Measurements from ENCODE around the gene TPCN2. TPM values are rescaled to one million over a fixed set of nuclear protein-coding genes. Genes with fewer than 3 reads are reported as not detected.

Gene TPCN2
- total and polyA plus RNA-seq, 2 of the 8 experiments (the other 6 are each of a cell fraction or from before 2014, with no cell fraction given) = 9.7 to 18.6 TPM

DNA sequence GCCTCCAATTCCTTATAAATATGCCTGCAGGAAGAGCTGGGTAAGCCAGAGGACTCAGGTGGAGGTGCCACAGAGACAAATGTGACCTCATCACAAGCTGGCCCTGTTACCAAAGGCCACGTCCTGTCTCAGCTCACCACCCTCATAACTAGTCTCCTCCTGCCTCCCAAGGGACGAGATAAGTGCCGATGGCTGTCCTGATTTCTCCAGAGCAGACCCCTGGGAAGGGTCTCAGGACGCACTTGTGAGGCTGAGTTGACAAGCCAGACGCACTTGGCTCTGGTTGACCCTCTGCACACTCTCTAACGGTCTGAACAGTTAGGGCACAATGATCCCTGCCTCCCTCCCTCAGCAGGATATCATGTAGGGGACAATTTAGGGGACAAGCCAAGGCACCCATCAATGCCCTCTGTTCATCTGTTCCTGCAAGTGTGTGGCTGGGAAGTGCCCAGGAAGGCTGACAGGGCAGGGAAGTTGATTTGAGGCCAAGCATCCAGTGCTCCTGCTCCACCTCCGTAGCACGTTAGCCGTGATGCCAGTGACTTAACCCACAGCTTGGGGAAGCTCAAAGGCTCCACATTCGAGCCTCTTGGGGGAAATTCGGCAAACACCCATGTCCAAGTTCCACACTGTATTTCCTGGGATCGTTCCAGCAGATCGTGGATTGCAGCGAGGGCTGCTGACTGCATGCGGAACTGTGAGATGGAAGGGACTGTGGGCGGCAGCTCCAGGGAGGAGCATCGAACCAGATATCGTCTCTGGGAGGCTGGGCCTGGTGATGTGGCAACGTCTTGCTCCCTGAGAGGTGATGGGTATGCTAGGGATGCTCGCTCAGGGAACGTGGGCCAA, 109.8 kb downstream of the TPCN2 start (continued):
- TF ChIP-seq, protein P1, sequence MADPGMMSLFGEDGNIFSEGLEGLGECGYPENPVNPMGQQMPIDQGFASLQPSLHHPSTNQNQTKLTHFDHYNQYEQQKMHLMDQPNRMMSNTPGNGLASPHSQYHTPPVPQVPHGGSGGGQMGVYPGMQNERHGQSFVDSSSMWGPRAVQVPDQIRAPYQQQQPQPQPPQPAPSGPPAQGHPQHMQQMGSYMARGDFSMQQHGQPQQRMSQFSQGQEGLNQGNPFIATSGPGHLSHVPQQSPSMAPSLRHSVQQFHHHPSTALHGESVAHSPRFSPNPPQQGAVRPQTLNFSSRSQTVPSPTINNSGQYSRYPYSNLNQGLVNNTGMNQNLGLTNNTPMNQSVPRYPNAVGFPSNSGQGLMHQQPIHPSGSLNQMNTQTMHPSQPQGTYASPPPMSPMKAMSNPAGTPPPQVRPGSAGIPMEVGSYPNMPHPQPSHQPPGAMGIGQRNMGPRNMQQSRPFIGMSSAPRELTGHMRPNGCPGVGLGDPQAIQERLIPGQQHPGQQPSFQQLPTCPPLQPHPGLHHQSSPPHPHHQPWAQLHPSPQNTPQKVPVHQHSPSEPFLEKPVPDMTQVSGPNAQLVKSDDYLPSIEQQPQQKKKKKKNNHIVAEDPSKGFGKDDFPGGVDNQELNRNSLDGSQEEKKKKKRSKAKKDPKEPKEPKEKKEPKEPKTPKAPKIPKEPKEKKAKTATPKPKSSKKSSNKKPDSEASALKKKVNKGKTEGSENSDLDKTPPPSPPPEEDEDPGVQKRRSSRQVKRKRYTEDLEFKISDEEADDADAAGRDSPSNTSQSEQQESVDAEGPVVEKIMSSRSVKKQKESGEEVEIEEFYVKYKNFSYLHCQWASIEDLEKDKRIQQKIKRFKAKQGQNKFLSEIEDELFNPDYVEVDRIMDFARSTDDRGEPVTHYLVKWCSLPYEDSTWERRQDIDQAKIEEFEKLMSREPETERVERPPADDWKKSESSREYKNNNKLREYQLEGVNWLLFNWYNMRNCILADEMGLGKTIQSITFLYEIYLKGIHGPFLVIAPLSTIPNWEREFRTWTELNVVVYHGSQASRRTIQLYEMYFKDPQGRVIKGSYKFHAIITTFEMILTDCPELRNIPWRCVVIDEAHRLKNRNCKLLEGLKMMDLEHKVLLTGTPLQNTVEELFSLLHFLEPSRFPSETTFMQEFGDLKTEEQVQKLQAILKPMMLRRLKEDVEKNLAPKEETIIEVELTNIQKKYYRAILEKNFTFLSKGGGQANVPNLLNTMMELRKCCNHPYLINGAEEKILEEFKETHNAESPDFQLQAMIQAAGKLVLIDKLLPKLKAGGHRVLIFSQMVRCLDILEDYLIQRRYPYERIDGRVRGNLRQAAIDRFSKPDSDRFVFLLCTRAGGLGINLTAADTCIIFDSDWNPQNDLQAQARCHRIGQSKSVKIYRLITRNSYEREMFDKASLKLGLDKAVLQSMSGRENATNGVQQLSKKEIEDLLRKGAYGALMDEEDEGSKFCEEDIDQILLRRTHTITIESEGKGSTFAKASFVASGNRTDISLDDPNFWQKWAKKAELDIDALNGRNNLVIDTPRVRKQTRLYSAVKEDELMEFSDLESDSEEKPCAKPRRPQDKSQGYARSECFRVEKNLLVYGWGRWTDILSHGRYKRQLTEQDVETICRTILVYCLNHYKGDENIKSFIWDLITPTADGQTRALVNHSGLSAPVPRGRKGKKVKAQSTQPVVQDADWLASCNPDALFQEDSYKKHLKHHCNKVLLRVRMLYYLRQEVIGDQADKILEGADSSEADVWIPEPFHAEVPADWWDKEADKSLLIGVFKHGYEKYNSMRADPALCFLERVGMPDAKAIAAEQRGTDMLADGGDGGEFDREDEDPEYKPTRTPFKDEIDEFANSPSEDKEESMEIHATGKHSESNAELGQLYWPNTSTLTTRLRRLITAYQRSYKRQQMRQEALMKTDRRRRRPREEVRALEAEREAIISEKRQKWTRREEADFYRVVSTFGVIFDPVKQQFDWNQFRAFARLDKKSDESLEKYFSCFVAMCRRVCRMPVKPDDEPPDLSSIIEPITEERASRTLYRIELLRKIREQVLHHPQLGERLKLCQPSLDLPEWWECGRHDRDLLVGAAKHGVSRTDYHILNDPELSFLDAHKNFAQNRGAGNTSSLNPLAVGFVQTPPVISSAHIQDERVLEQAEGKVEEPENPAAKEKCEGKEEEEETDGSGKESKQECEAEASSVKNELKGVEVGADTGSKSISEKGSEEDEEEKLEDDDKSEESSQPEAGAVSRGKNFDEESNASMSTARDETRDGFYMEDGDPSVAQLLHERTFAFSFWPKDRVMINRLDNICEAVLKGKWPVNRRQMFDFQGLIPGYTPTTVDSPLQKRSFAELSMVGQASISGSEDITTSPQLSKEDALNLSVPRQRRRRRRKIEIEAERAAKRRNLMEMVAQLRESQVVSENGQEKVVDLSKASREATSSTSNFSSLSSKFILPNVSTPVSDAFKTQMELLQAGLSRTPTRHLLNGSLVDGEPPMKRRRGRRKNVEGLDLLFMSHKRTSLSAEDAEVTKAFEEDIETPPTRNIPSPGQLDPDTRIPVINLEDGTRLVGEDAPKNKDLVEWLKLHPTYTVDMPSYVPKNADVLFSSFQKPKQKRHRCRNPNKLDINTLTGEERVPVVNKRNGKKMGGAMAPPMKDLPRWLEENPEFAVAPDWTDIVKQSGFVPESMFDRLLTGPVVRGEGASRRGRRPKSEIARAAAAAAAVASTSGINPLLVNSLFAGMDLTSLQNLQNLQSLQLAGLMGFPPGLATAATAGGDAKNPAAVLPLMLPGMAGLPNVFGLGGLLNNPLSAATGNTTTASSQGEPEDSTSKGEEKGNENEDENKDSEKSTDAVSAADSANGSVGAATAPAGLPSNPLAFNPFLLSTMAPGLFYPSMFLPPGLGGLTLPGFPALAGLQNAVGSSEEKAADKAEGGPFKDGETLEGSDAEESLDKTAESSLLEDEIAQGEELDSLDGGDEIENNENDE (IDR thresholded peaks at IDR 0.05; ENCODE audit: insufficient replicate concordance, low read length) = no peak
- TF ChIP-seq, protein P2, sequence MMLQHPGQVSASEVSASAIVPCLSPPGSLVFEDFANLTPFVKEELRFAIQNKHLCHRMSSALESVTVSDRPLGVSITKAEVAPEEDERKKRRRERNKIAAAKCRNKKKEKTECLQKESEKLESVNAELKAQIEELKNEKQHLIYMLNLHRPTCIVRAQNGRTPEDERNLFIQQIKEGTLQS (IDR thresholded peaks at IDR 0.05; ENCODE audit: insufficient read depth, low read depth, low read length) = no peak
- no peak for TF ChIP-seq GABPA (IDR thresholded peaks at IDR 0.05; ENCODE audit: borderline replicate concordance, insufficient read depth, low read length)
- TF ChIP-seq CTBP2 (IDR thresholded peaks at IDR 0.05; ENCODE audit: borderline replicate concordance, insufficient read depth, insufficient read length, low read length) = no peak
- no peak for TF ChIP-seq NRF1 (IDR thresholded peaks at IDR 0.05; ENCODE audit: low read depth, low read length)
- TF ChIP-seq TAF1 (IDR thresholded peaks at IDR 0.05; ENCODE audit: low read depth, low read length) = no peak
- no peak for TF ChIP-seq RAD21 (IDR thresholded peaks at IDR 0.05 in 1 of 2, conservative IDR thresholded peaks at IDR 0.05 in 1 of 2; ENCODE audit: low read depth in 2 of 2, low read length in 2 of 2)
- TF ChIP-seq SAP30 (IDR thresholded peaks at IDR 0.05; ENCODE audit: insufficient read depth, insufficient replicate concordance, low read length) = no peak
